Choroid plexus epithelial cell (primary cell): ENCODE results near the gene COL20A1.
"Not testable (repeated sequence)": the region's sequence is repeated elsewhere in the genome, so short reads cannot be mapped to it uniquely, and the experiment has no call there.

Experiments
- DNase-seq: peaks from one replicate; pipeline ENCODE4 v3.0.0-alpha.2; 2010; ENCODE audit warnings: low read depth
- H3K4me3 ChIP-seq: 2 replicates; pipeline ENCODE4 v1.5.1; 2011; ENCODE audit warnings: low read depth, mild to moderate bottlenecking, control low read depth, low read length, moderate library complexity
- TF ChIP-seq, protein P1 (sequence below): conservative IDR thresholded peaks from 2 replicates; pipeline ENCODE4 v1.5.1; 2011; ENCODE audit warnings: low read depth, mild to moderate bottlenecking, control low read depth, inconsistent platforms, low read length, moderate library complexity

Gene COL20A1

DNA sequence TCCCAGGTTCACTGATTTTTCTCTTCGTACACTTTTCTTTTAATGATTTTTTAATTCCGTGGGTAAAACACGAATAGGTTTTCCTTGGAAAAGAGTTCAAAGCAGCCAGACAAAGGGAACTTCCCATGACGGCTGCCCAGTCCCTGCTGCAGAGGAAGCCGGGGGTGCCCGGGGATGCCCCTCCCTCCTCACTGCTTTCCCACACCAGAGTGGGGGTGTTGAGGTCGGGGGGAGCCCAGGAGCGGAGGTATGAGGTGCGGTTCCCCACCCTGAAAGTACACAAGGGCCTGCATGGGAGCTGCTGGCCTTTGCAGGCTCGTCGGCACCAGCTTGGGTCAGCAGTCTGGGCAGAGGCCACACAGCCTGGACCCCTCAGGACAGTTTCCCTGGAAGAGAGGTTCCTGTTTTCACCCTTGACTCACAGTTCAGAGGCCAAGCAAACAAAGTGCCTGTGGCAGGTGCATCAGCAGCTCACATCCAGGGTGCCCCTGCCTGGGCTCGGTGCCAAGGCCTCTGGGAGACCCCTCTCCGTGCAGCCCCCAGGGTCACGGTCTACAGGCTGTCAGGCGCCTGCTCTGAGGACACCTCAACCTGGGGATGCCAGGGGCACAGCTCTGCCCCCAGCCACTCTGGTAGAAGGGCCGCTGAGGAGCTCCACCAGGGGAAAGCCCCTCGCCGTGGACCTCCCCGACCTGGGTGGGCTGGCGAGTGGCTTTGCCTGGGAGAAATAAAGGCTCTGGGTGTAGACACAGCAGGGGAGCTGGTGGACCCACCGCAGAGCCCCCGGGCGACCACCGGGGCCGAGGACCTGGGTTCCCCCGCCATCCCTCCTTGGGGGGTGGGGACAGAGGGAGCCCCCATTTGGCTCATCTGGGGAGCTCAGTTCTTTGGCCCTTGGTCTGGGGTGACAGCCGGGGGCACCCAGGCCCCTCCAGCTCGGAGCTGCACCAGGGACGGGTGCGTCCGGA, 83.6 kb downstream of the COL20A1 start:
- no peak overlapping the region for H3K4me3 ChIP-seq
- DNase-seq = no peak
- TF ChIP-seq, protein P1, sequence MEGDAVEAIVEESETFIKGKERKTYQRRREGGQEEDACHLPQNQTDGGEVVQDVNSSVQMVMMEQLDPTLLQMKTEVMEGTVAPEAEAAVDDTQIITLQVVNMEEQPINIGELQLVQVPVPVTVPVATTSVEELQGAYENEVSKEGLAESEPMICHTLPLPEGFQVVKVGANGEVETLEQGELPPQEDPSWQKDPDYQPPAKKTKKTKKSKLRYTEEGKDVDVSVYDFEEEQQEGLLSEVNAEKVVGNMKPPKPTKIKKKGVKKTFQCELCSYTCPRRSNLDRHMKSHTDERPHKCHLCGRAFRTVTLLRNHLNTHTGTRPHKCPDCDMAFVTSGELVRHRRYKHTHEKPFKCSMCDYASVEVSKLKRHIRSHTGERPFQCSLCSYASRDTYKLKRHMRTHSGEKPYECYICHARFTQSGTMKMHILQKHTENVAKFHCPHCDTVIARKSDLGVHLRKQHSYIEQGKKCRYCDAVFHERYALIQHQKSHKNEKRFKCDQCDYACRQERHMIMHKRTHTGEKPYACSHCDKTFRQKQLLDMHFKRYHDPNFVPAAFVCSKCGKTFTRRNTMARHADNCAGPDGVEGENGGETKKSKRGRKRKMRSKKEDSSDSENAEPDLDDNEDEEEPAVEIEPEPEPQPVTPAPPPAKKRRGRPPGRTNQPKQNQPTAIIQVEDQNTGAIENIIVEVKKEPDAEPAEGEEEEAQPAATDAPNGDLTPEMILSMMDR = no peak

DNA sequence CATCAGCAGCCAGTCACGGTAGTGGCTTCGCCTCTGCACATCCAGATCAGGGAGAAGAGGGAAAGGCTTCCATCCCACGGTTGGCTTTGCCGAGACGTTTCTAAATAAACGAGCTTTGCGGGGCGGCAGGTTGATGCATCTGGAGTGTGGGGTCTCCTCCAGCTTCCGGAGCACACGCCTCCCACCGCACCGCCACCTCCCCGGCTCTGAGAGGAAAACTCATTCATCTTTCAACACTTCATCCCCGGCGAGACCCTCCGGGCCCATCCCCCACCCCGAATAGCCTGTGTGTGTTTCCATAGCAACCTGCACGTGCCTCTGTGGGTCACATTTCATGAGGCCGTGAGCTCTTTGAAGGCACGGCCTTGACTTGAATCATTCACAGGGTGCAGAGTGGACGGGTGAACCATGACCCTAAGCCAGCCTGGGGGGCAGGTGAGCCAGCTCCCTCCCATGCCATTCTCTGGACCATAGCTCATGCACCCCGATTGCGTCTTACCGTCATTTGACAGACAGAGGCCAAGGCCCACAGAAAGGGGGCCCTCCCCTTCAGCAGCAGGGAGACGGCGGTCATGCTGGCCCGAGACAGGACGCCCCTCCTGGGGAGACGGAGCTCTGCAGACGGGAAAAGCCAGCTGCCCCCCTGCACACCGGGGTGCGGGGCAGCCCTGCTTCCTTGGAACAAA, 84.4 kb downstream of the COL20A1 start:
- DNase-seq = no peak
- TF ChIP-seq, protein P1 = no peak

DNA sequence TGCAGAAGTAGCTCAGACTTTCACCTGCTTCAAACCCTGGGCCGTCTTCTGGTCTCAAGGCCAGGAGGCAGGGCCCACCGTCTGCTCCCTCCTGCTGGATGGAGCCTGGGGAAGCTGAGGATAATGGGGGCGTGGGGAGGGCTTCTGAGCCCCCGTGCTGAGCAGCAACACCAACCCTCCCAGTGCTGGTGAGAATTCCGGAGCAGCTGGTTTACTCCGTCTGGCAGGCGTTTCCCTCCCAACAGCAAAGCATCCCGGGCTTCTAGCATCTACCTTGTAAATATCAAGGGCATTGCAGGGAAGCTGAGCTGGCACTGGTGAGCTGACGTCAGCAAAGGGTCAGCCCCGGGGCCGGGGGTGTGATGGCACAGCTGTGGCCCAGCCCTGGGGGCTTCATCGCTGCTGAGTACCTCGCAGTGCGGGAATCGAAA, 85.0 kb downstream of the COL20A1 start:
- no peak overlapping the region for H3K4me3 ChIP-seq
- TF ChIP-seq, protein P1 = no peak
- no peak for DNase-seq

More for the DNA sequence above, 84.4 kb downstream of the COL20A1 start:
- H3K4me3 ChIP-seq = no peak overlapping the region

DNA sequence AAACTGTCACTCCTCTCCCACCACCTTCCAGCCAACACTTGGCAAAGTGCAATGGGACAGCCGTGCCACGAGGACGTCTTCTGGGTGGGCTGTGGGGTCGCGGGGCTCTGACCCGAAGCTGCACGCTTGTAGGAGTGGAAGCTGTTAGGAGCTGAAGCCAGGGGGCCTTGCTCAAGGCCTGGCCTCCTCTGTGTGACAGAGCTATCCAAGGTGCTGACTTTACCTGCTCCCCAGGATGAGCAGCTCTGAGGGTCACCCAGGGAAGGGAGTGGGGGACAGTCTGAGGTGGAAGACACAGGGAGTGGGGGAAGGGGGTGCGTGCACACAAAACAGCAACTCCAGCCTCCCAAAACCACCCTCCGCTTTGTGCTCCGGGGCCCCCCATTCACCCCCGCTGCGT, 85.6 kb downstream of the COL20A1 start:
- DNase-seq = no peak
- no peak overlapping the region for H3K4me3 ChIP-seq
- TF ChIP-seq, protein P1 = no peak

DNA sequence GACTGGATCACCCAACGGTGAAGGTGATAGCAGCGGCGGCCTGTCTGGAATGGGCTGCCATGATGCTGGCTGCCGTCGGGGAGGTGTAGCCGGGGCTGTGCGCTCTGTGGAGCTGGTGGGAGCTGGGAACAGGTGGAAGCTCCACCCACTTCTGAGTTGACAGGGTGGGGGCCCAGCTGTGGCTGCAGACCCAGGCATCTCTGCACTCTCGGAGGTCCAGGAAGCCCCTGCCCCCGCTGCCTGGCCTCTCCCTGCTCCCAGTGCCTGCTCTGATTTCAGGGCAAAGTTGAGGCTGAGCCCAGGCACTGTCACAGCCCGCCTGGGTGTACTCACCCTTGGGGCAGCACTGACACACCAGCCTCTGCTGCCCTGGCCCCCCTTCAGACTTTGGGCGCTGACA, 86.3 kb downstream of the COL20A1 start:
- no peak overlapping the region for H3K4me3 ChIP-seq
- TF ChIP-seq, protein P1 = no peak
- no peak for DNase-seq

DNA sequence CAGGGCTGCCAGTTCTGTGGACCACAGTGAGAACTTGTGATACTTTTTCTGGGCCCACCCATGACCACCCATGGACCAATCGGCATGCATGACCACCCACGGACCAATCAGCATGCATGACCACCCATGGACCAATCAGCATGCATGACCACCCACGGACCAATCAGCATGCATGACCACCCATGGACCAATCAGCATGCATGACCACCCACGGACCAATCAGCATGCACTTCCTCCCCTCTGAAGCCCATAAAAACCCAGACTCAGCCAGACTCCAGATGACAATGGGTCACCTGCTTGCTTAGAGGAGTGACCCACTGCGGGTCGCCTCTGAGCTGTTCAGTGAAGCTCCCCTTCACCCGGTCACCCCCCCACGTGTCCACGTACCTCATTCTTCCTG, 86.9 kb downstream of the COL20A1 start:
- DNase-seq = not testable (repeated sequence)

DNA sequence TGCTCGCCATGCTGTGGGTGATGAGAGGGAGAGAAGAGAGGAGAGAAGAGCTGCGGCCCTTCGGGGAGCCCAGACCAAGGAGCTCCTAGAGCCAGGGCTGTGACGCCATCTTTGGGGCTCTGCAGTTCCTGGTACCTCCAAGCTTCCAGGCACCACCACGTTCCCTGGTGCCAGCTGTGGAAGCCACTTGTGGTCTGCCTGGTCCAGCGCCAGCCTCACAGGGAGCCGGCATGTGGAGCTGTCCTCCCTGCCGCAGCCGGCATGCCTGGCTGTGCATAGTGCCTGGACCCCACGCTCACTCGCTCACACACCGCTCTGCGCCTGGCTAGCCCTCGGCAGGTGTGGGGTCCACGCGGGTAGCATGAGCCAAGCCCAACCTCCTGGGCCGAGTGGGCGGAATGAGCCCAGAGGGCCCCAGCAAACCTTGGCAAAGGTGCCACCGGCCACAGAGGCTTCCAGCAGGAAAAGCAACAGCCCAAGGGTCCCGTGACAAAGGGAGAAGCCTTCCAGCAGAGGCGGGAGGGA, 87.4 kb downstream of the COL20A1 start:
- DNase-seq = no peak
- TF ChIP-seq, protein P1 = no peak
- H3K4me3 ChIP-seq = no peak overlapping the region

More for the DNA sequence above, 86.9 kb downstream of the COL20A1 start:
- not testable (repeated sequence) for H3K4me3 ChIP-seq
